HT1080 (cell line): ENCODE data around the gene MROH8. TPM values are rescaled to one million over a fixed set of nuclear protein-coding genes. Genes with fewer than 3 reads are reported as not detected.
"Not testable (repeated sequence)": the region's sequence is repeated elsewhere in the genome, so short reads cannot be mapped to it uniquely, and the experiment has no call there.

Experiments
- DNase-seq: peaks from one replicate; pipeline ENCODE4 v3.0.0-alpha.2; 2015; ENCODE audit warnings: low read depth
- total RNA-seq: library from RNA; depleted of rRNA; stranded (reverse); fragments of >200 nt; shearing (Covaris generic); gene quantifications from 2 replicates; pipeline ENCODE4 v1.2.3, GENCODE V29; 2014; rRNA removed

Gene MROH8
- total RNA-seq, 1 experiment from 2014 or later: 3.3 TPM

GRCh38 chr20:37095599-37096414 lies 83.5 kb downstream of the MROH8 start, which contains the start of gene RBL1:
TSS of gene RBL1 (minus strand) at chr20:37095997. CDS start at chr20:37095928, 69 bp downstream.
- DNase-seq: peak; percentile 81

GRCh38 chr20:37095108-37095598 lies 84.2 kb downstream of the MROH8 start:
- no peak for DNase-seq

DNA sequence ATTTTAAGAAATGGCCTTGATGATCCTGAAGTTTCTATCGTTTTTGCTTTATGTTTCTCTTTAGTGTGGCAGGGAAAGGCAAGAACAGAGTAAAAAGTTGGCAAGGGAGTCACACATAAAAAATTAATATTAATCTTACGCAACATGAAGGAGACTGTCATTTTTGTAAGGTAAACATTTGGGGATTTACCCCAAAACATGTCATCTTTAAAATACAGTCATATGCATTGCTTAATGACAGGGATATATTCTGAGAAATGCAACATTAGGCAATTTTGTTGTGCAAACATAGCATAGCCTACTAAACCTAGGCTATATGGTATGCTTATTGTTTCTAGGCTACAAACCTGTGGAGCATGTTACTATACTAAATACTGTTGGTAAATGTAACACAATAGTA lies 88.9 kb downstream of the MROH8 start:
- no peak for DNase-seq

DNA sequence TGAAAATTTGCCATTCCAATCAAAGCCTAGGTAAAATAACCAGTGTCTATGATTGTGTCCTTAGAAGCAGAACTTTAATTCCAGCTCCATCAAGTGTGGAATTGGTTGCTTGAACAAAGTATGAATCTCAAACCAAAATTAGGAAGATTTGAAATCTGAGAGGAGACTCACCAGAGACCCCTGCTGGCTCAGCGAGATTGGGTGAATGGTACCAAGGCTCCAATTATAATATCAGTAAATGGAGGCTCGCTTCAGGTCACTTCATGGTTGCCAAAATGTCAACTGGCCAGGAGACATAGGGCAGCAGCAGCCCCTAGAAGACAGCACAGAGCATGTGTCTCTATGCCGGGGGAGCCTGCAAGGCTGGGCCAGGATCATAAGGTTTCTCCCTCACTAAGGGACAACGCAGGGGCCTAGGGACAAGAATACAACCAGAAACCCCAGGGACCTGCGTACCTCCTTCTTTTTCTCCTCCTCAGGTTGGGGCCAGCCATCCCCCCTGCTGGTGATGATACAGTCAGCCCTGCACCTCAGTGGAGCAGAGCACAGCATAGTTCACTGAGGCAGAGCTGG lies 97.5 kb downstream of the MROH8 start:
- DNase-seq: no peak

- DNase-seq: no peak
Observed at GRCh38 chr20:37077009-37077408, 102.3 kb downstream of the MROH8 start.

GRCh38 chr20:37075932-37076685 lies 103.2 kb downstream of the MROH8 start:
- no peak for DNase-seq

DNA sequence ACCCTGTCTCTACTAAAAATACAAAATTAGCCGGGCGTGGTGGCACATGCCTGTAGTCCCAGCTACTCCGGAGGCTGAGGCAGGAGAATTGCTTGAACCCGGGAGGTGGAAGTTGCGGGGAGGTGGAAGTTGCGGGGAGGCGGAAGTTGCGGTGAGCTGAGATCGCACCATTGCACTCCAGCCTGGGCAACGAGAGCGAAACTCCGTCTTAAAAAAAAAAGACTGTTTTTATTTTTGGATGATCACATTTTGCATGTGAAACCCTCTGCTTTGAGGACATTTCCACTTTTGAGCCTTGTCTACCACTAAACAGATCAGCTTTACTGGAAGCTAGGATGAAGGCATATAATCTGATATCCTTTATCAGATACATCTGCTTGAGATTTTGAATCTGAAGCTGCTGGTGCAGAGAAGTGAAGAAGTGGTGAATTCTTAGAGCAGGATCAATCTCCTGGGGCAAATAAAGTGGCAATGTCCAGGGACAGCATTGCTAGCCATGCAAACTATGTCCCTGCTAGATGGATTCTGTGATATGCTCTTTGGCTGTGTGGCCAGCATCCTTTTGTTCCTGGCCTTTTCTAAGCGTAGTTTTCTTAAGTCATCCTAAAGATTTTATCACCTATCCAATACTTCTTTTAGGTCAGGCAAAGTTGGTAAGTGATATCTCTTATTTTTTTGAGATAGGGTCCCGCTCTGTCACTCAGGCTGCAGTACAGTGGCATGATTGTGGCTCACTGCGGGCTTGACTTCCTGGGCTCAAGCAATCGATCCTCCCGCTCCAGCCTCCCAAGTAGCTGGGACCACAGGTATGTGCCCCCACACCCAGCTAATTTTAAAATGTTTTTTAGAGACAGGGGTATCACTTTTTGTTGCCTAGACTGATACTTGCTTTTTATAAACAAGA lies 106.8 kb downstream of the MROH8 start:
- DNase-seq: no peak

- DNase-seq: peak; percentile 87
Observed at GRCh38 chr20:37071481-37071911, 107.9 kb downstream of the MROH8 start.

DNA sequence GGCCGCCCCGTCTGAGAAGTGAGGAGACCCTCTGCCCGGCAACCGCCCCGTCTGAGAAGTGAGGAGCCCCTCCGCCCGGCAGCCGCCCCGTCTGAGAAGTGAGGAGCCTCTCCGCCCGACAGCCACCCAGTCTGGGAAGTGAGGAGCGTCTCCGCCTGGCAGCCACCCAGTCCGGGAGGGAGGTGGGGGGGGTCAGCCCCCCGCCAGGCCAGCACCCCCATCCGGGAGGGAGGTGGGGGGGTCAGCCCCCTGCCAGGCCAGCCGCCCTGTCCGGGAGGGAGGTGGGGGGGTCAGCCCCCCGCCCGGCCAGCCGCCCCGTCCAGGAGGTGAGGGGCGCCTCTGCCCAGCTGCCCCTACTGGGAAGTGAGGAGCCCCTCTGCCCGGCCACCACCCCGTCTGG lies 109.8 kb downstream of the MROH8 start:
- DNase-seq: not testable (repeated sequence)

GRCh38 chr20:37066168-37066567 lies 113.2 kb downstream of the MROH8 start:
- no peak for DNase-seq

DNA sequence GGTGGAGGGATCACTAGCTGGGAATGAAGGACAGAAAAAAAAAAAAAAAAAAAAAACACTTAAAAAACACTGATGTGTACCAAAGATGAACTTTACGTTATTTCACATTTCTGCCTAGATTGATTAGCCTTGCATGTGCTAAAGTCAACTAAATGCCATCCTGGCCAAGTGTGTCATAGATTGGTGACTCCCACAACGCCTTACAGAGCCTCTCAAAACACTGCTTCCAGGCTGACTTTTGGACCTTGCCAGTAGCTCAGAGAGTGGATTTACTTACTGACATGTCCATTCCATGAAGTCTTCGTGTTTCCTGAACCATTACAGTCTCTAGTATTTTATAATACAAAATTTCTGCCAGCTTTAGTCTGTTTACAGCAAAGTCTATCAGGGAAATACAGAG lies 124.1 kb downstream of the MROH8 start:
- no peak for DNase-seq

DNA sequence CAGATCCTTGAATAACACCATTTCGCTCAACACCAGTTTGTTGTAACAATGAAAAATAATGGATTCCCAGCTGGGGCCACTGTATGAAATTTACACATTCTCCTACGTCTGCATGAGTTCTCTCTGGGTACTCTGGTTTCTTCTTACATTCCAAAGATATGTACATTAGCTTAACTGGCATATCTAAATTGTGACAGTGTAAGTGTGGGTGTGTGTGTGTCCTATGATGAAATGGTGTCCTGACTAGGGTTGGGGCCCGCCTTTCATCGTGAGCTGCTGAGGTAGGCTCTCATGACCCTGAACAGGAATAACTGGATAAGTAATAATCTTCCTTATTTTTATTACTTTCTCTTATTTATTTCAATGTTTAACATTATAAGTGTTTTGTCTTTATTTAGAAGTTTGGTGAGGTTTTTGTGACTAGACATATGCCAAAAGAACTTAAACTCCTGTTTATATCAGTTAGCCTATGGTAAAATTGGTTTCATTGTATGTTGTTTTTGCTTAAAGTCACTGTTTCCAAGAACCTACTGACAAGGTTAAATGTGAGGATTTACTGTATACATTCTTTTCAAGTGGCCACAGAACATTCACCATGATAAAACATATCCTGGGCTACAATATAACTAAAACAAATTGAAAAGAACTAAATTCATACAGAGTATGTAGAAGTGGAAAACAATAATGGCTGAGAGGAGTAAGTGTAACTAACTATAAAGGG lies 126.0 kb downstream of the MROH8 start:
- no peak for DNase-seq

Other genes with a start within 250 kb of the MROH8 start
- gene SAMHD1, start 227.8 kb downstream of the MROH8 start, total RNA-seq: 12.9 and 15.4 TPM in 2 replicates
- 14.4 and 24.1 TPM in 2 replicates for gene RBL1, start 83.6 kb downstream of the MROH8 start, total RNA-seq
- gene RPN2, start 218 bp downstream of the MROH8 start, total RNA-seq: 206 and 231 TPM in 2 replicates
- not detected in 2 replicates for gene GHRH, start 82.3 kb upstream of the MROH8 start, total RNA-seq
- 18.9 and 20.5 TPM in 2 replicates for gene MANBAL, start 110.1 kb upstream of the MROH8 start, total RNA-seq
- 10.5 and 13.9 TPM in 2 replicates for gene SRC, start 166.6 kb upstream of the MROH8 start, total RNA-seq